H1 (cell line): ENCODE results near the gene SPDYA. TPM values are rescaled to one million over a fixed set of nuclear protein-coding genes. Genes with fewer than 3 reads are reported as not detected.

ENCODE experiments used
- ASH2L ChIP-seq: fragments of 200-600, 300-600 bp; sonication (generic); IDR thresholded peaks from one replicate; pipeline ENCODE4 v1.7.1; 2017; ENCODE audit warnings: low read length
- CHD1 ChIP-seq: IDR thresholded peaks from 2 replicates; pipeline ENCODE4 v1.6.1; 2012; ENCODE audit warnings: low read depth, low read length, improper control_type of control experiment
- CHD2 ChIP-seq: IDR thresholded peaks from 2 replicates; pipeline ENCODE4 v1.6.1; 2012; ENCODE audit warnings: low read length, improper control_type of control experiment
- CREB1 ChIP-seq: IDR thresholded peaks from 2 replicates; pipeline ENCODE4 v1.6.1; 2012; ENCODE audit warnings: inconsistent platforms
- CTCF ChIP-seq, 3 experiments: IDR thresholded peaks; 1 replicate in 2 of 3; 2 replicates in 1 of 3; pipeline versions ENCODE4 v1.5.1 to v1.6.1; 2011; ENCODE audit warnings: low read length in 3 of 3, mild to moderate bottlenecking in 3 of 3, inconsistent platforms in 2 of 3, low read depth in 1 of 3, moderate library complexity in 1 of 3; ENCODE audit not compliant: insufficient read depth in 1 of 3; ENCODE audit errors: control extremely low read depth in 1 of 3
- GABPA ChIP-seq: IDR thresholded peaks from 2 replicates; pipeline ENCODE4 v1.6.1; 2011; ENCODE audit warnings: mild to moderate bottlenecking, low read length, moderate library complexity, borderline replicate concordance; ENCODE audit not compliant: insufficient read depth
- HDAC6 ChIP-seq: IDR thresholded peaks from one replicate; pipeline ENCODE4 v1.7.1; 2012; ENCODE audit warnings: low read depth, mild to moderate bottlenecking, inconsistent platforms, low read length, moderate library complexity
- JUND ChIP-seq: IDR thresholded peaks from 2 replicates; pipeline ENCODE4 v1.6.1; 2011; ENCODE audit warnings: mild to moderate bottlenecking, improper control_type of control experiment, low read length
- KDM4A ChIP-seq: IDR thresholded peaks from one replicate; pipeline ENCODE4 v1.7.1; 2012; ENCODE audit warnings: low read depth, mild to moderate bottlenecking, moderate library complexity, low read length, inconsistent platforms; ENCODE audit not compliant: severe bottlenecking
- KDM5A ChIP-seq: fragments of 200-600 bp; IDR thresholded peaks from 2 replicates; pipeline ENCODE4 v1.7.1; 2012; ENCODE audit warnings: mild to moderate bottlenecking, low read length, inconsistent platforms, mixed read lengths
- MAFK ChIP-seq: IDR thresholded peaks from 2 replicates; pipeline ENCODE4 v1.6.1; 2012; ENCODE audit warnings: low read depth, mild to moderate bottlenecking, improper control_type of control experiment, low read length
- NRF1 ChIP-seq: IDR thresholded peaks from 2 replicates; pipeline ENCODE4 v1.6.1; 2011; ENCODE audit warnings: mild to moderate bottlenecking, low read depth, low read length, improper control_type of control experiment
- POU5F1 ChIP-seq: IDR thresholded peaks from 2 replicates; pipeline ENCODE4 v1.6.1; 2011; ENCODE audit warnings: low read depth, mild to moderate bottlenecking, low read length, moderate library complexity
- RBBP5 ChIP-seq: IDR thresholded peaks from 2 replicates; pipeline ENCODE4 v1.7.1; 2012; ENCODE audit warnings: low read depth, mild to moderate bottlenecking, inconsistent platforms, low read length, moderate library complexity, borderline replicate concordance
- RNF2 ChIP-seq: fragments of 200-900, 300-1000 bp; sonication (generic); IDR thresholded peaks from 2 replicates; pipeline ENCODE4 v1.7.1; 2016; ENCODE audit warnings: borderline replicate concordance, low read depth, mild to moderate bottlenecking, antibody characterized with exemption, low read length; ENCODE audit not compliant: poor library complexity, severe bottlenecking; ENCODE audit errors: missing control alignments
- RXRA ChIP-seq: IDR thresholded peaks from 2 replicates; pipeline ENCODE4 v1.6.1; 2011; ENCODE audit warnings: low read depth, mild to moderate bottlenecking, low read length, moderate library complexity; ENCODE audit not compliant: insufficient read depth
- SAP30 ChIP-seq: fragments of 300-600 bp; sonication (generic); IDR thresholded peaks from 2 replicates; pipeline ENCODE4 v1.7.1; 2012; ENCODE audit warnings: low read length, moderate library complexity, mild to moderate bottlenecking, inconsistent platforms; ENCODE audit not compliant: insufficient read depth, insufficient replicate concordance
- SIRT6 ChIP-seq: IDR thresholded peaks from one replicate; pipeline ENCODE4 v1.7.1; 2012; ENCODE audit warnings: low read length, inconsistent platforms
- SP4 ChIP-seq: IDR thresholded peaks from 2 replicates; pipeline ENCODE4 v1.6.1; 2012; ENCODE audit warnings: low read length, inconsistent platforms
- SUZ12 ChIP-seq: fragments of 200-600 bp; sonication (generic); IDR thresholded peaks from 2 replicates; pipeline ENCODE4 v1.6.1; 2012; ENCODE audit warnings: mild to moderate bottlenecking, inconsistent platforms, low read length, moderate library complexity, mixed read lengths
- TAF7 ChIP-seq: optimal IDR thresholded peaks from 2 replicates; pipeline ENCODE3; 2011; ENCODE audit warnings: low read depth, mild to moderate bottlenecking, inconsistent platforms, low read length, moderate library complexity, borderline replicate concordance
- TBP ChIP-seq: IDR thresholded peaks from 2 replicates; pipeline ENCODE4 v1.6.1; 2011; ENCODE audit warnings: low read depth, low read length, improper control_type of control experiment
- polyA plus RNA-seq, 7 experiments: library from polyadenylated mRNA; depleted of rRNA in 3 of 7; stranded (reverse) in 5 of 7; unstranded in 2 of 7; fragments of >200 nt in 5 of 7; fragments of 200-250 nt in 2 of 7; gene quantifications; 1 replicate in 5 of 7; 2 replicates in 1 of 7; 4 replicates in 1 of 7; pipeline versions ENCODE4 v1.2.1 to v1.2.3, GENCODE V29; 2011 to 2013; ENCODE audit warnings: missing spikeins in 2 of 7, mixed read lengths in 2 of 7
- total RNA-seq: library from RNA; stranded (reverse); fragmentation: NEBNext Ultra II Directional; extraction: Animal tissue kit (Norgen Biotek cat#: 25700); gene quantifications from 2 replicates; pipeline ENCODE4 v1.2.1, GENCODE V29; 2021

SPDYA gene
- total and polyA plus RNA-seq, 2 of the 8 experiments (the other 6 are each of a cell fraction or from before 2014, with no cell fraction given): 0.12 to 0.35 TPM

- peak; percentile 94 for TF ChIP-seq TAF7
- no peak for TF ChIP-seq RNF2
- TF ChIP-seq CHD1: no peak
- no peak for TF ChIP-seq RXRA
- peak; percentile 86 for TF ChIP-seq KDM4A
- no peak for TF ChIP-seq POU5F1
- peak; percentile 31 for TF ChIP-seq ASH2L
- peak; percentile 94 for TF ChIP-seq NRF1
- no peak for TF ChIP-seq GABPA
- TF ChIP-seq KDM5A: peak; percentile 64; the same call in 1 of the 2 replicates
- TF ChIP-seq SAP30: no peak
- TF ChIP-seq SP4: 0 out of 2 replicates have a peak, but pooled peaks have one; percentile 51
- peak; percentile 93 for TF ChIP-seq CREB1
- 0 out of 2 replicates have a peak, but pooled peaks have one; percentile 84 for TF ChIP-seq RBBP5
- no peak for TF ChIP-seq HDAC6
- TF ChIP-seq JUND: no peak
- TF ChIP-seq TBP: peak; percentile 89
- 0 out of 2 replicates have a peak, but pooled peaks have one; percentile 21 for TF ChIP-seq CHD2
- no peak for TF ChIP-seq MAFK
- no peak for TF ChIP-seq SIRT6
- no peak for TF ChIP-seq SUZ12
- no peak; a peak in 1 of 4 replicates for TF ChIP-seq CTCF (IDR thresholded peaks at IDR 0.05; ENCODE audit: control extremely low read depth in 1 of 3, insufficient read depth in 1 of 3, low read depth in 1 of 3, low read length in 3 of 3)
Observed at GRCh38 chr2:28894470-28895188, 84.0 kb downstream of the SPDYA start, which contains the start of gene WDR43 (continued).
